CD4-positive, alpha-beta T cell treated with Interleukin-21 for 1 hour (primary cell): Measurements from ENCODE around the gene PRKCA.
"Not testable (repeated sequence)": the region's sequence is repeated elsewhere in the genome, so short reads cannot be mapped to it uniquely, and the experiment has no call there.

ENCODE experiments used
- DNase-seq: peaks from one replicate; pipeline ENCODE4 v3.0.0-alpha.2; 2020

PRKCA gene

DNA sequence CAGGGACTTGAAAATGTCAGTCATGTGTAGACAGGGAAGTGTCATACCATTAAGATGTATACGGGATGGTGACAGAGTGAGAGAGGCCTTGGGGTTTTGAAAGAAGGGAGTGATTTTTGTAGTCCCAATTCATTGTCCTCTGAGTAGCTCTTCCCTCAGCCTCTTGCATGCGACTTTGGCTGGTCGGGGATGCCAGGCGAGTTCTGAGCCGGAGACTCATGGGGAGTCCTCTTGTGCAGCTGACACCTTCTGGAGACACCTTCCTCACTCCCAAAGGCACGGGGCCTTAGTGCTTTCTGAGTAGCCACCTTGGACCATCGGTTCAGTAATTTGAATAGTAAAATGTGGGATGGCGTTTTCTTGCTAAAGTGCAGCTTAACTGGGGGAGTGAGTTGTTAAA lies 144.7 kb downstream of the PRKCA start:
- DNase-seq = no peak

DNA sequence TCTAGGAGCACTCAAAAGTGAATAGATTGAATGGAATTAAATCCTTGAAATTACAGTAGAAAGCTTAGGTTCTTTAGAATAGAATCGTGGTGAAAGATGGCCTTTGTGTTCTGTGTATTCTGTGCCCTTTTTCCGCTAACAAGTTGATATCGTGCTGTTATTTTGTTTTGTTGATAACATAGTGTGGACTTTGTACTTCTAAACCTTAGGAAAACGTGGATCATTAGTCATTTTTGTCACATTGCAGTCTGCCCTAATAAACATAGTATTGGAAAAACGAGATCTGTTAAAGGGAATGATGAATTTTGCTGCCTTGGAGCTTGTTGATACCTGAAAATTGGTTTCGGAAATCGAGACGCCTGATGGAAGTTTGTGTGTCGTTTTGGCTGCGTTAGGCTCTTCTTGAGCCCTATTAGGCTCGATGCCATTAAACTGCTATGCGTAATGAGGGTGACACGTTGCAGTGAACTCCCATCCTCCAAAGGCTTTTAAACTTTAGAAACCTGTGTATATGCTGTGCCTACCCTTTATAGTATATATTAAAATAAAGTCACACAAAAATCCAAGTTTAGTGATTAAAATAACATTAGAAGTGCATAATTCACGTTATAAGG lies 145.7 kb downstream of the PRKCA start:
- no peak for DNase-seq

DNA sequence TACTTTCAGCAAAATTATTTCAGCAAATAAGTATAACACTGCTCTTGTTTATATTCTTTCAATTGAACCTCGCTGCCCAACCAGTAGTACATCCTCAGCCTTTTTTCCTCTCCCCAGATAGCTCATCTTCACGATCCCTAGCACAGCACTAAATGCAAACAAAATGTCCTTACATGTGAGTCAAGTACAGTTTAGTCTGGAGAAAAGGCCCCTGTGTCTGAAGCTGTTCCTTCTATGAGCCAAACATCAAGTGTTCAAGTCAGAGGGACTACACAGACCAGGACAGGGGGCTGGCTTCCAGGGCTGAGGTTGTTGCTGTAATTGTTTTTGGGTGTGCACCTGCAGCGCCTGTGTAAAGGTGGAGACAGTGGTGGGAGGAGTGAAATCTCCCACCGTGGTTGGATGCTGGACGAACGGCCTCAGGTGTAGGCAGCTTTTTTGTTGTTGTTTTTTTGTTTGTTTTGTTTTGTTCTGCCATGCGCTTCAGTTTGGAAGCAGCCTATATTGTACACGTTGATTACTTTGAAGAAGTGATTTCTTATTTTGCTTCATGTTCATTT lies 147.1 kb downstream of the PRKCA start:
- no peak for DNase-seq

DNA sequence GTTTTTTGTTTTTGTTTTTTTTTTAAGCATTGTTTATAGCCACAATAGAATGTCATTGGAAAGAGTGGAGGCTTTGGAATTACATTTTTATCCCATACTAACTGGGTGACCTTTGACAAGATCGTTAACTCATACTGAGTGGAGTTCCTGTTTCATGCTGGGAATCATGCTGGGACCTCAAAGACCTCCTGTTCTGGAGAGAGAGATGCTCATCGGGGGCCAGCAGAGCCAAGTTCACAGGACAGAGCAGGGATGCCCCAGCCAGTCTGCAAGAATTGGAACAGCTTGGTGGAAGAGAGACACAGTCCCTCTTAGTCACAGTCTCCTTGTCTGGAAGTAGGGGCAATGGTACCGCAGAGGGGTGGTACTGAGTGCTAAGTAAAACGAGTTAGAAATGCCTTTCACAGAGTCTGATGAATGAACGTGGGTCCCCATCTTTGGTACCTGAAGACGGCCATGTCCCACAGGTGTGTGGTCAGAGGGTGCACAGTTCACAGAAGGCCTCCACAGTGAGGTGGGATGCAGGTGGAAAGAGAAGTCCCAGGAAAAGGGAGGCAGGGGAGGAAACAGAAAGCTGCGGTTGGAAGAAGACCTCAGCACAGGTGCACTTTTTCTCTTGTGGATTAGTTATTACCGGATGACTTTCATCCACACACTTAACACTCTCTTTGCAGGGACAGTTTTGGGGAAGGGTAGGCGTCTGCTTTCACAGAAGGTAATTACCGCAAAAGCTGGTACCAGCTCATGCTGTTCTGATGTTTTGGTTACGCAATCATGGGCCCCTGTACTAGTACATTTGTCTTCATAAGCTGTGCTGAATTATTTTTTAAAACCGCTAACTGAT lies 147.8 kb downstream of the PRKCA start:
- no peak for DNase-seq

GRCh38 chr17:66450852-66451158 lies 148.4 kb downstream of the PRKCA start:
- DNase-seq = no peak

DNA sequence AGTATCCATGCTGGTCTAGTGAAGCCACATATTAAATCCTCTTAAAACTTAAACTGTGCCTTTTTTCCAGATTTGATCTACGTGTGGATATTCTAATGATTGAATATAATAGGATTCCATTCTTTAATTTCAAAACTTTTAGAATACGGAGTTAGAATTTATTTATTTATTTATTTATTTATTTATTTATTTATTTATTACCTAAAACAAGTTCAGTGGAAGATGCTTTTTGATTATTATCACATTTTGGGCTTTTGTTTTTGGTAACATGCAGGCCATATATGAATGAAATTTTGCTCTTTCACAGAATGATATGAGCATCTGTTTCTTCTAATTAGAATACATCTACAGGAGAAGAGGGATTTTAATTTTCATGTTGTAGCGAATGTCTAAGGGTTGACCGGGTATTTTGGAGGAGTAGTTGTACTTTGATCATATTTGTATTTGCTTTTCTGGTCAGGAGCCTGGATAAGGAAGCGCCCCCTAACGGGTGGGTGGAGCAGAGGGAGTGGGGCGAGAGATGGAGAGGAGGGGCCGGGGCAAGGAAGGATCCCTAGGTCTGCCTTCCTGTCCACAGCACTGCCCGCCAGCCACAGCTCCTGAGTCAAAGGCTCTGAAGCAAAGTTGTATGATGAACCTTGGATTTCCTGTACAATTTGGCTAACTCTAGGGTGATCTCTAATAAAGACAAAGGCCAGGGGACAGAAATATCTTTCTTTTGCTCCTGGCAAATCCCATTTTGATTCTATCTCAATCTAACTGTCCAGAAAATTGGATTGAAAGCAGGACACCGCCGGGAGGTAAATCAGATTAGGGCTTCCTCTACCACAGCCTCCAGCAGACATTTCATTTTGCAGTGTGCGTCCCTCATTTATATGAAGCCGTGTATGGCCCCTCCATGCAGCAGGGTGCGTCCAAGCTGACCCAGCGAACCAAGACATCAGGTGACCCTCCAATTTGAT lies 149.1 kb downstream of the PRKCA start:
- DNase-seq = no peak

DNA sequence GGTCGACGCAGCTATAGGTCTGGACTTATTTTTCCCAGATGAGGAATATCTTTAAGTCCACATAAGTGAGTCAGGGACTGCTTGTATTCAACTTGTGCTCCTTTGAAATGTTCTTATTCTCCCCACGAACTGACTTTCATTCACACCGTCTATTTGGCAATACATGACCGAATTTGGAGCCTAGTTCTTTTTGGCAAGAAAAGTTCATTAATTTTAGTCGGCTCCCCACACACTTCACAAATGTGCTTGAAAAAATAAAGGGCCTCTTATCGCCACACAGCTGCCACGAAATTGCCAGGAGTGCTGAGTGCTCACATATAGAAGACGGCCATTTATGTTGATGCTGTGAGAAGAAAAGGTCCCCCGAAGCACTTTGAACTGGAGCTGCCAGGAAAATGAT lies 152.6 kb downstream of the PRKCA start:
- no peak for DNase-seq

DNA sequence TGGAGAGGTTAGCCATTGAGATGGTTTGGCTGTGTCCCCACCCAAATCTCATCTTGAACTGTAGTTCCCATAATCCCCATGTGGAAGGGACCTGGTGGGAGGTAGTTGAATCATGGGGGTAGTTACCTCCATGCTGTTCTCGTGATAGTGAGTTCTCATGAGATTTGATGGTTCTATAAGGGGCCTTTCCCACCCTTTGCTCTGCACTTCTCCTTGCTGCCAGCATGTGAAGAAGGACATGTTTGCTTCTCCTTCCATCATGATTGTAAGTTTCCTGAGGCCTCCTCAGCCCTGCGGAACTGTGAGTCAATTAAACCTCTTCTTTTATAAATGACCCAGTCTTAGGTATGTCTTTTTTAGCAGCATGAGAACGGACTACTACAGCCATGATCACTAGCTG lies 155.1 kb downstream of the PRKCA start:
- not testable (repeated sequence) for DNase-seq

DNA sequence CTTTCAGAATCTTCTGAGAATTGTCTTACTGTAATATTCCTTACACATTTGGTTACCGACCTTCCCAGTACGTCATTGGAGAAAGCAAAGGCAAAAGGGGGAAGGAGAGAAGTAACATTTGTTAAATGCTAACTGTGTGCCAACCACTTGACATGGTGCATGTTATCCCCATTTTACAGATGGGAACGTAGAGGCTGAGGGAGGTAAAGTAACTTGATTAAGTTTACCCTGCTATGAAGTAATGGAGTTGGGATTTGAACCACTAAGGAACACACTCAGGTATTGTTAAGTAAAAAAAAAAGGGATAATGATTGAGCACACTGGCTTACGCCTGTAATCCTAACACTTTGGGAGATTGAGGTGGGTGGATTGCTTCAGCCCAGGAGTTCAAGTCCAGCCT lies 156.4 kb downstream of the PRKCA start:
- no peak for DNase-seq

DNA sequence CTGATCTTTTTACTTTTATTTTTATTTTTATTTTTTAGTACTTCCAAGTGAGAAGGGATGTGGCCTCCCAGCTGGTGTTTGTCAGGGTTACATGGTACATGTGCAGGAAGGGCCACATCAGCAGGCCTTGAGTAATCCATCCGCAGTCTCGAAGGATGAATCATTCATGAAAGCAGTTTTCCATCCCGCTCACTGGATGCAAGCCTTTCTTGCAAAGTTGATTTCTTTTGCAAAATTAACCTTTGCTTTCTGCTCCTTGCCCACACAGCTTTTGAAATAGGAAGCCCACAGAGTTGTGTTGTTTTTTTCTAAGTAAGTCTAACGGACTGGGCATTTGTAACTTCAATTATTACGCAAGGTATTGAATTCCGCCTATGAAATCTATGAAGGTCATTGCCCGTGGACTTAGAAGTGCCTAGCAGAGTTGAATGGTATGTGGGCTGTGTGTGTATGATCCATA lies 157.4 kb downstream of the PRKCA start:
- no peak for DNase-seq

GRCh38 chr17:66460558-66460957 lies 158.1 kb downstream of the PRKCA start:
- DNase-seq = no peak

- DNase-seq = no peak
Measured at GRCh38 chr17:66461343-66461995, 159.1 kb downstream of the PRKCA start.

- DNase-seq = no peak
Measured at GRCh38 chr17:66462010-66462409, 159.6 kb downstream of the PRKCA start.

DNA sequence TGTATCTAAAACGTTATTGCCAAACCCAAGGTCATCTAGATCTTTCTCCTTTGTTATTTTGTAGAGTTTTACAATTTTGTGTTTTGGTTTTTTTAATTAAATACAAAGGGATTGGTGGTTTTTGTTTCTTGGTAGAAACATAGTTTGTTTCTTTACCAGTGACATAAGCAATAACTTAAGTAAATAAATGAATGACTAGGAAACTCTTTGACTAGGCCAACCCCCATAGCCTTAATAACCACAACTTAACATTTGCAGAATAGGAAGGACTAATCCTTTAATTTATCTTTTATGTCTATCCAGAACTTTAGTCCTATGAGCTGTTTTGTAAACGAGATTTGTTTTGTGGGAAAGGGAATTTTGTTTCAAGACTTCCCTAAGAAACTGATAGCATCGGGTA lies 162.5 kb downstream of the PRKCA start:
- no peak for DNase-seq

DNA sequence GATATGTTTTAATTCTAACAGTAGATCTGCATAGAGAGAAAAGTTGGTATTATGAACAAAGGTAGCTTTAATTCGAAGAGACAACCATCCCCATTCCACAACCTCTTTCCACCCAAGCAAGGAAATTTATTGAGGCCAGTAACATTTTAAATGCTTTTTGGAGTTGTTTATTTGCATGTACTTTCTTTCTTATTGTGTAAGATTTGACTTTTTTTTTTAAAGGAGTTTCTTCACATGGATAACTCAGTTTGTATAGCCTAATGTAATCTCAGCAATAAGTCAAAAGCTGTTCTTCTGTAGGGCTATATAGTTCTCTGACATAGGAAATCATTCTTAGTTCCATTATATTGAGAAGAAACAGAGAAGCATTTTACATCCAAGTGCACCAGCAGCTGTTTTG lies 163.3 kb downstream of the PRKCA start:
- no peak for DNase-seq

- DNase-seq = no peak
Measured at GRCh38 chr17:66466106-66466820, 163.8 kb downstream of the PRKCA start.

DNA sequence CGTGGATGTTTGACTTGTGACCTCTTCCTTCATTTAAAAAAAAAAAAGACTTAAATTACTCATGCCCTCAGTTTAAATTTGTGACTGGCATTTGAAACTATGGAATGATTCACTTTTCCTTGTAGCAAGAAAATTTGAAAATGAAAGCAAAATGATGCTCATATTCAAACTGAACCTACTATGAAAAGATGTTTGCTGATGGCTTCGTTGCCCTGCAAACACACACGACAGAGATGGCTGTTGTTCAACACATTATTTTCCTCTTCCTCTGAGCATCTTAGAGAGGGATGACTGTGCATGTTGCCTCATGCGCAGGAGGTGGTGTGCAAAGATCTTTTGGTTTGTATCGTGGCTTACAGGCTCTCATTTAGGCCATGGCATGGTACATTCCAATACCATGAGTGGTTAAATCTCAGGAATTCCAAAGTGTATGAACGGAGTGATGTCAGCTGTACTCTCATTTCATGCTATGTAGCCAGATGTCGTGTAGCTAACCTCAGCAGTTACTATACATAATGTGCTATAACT lies 164.5 kb downstream of the PRKCA start:
- no peak for DNase-seq

- no peak for DNase-seq
Measured at GRCh38 chr17:66467766-66468165, 165.4 kb downstream of the PRKCA start.

GRCh38 chr17:66468241-66469087 lies 166.1 kb downstream of the PRKCA start:
- DNase-seq = peak; percentile 1

- DNase-seq = no peak
Measured at GRCh38 chr17:66469088-66469442, 166.7 kb downstream of the PRKCA start.

DNA sequence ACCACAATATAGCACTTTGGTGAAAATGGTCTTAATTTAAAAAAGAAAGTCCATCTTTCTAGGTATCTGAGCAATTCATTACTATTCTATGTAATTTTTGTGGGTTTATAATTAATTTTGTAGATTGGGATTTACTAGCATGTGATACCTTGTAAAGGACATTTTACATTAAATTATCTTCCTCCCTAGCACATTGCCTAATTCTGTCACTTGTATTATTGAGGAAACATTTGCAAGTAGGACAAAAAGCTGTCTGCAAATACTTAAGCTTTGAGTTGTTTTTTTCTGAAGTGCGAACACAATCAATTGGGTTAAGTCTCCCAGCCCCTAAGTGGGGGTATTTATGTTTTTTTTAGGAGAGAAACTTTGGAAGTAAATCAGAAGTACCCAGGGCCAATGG lies 167.0 kb downstream of the PRKCA start:
- no peak for DNase-seq
